Loucy (cell line): ENCODE measurements around the gene RFT1.

Experiments used
- CTCF ChIP-seq: fragments of 200-600 bp; sonication (generic); conservative IDR thresholded peaks from 2 replicates; pipeline ENCODE4 v1.5.1; 2014; ENCODE audit warnings: mild to moderate bottlenecking, antibody characterized with exemption, low read length
- EZH2phosphoT487 ChIP-seq: fragments of 200-600 bp; IDR thresholded peaks from 2 replicates; pipeline ENCODE4 v1.6.1; 2018; ENCODE audit warnings: antibody characterized with exemption, mild to moderate bottlenecking, moderate library complexity, borderline replicate concordance

GRCh38 chr3:53171827-53172505 is 41.7 kb upstream of the RFT1 start:
- no peak for TF ChIP-seq CTCF
- TF ChIP-seq EZH2phosphoT487, result no peak
